GM04504 (cell line): Measurements from ENCODE around the gene TRAPPC3L.

Experiments used
- DNase-seq: peaks from one replicate; pipeline ENCODE4 v3.0.0-alpha.2; 2012; ENCODE audit warnings: low read depth

Gene TRAPPC3L

DNA sequence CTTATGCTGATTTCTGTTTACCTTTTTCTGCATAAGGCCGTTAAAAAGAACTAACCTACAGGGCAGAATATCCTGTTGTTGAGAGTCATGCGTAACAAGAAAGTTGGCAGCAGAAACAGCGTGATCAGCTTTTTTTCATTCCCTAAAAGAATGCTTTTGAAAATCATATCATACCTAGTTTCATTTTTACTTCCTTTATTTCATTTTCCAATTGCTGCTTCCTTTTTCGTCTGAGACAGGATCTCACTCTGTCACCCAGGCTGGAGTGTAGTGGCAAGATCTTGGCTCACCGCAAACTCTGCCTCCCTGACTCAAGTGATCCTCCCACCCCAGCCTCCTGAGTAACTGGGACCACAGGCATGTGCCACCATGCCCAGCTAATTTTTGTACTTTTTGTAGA, 80.2 kb downstream of the TRAPPC3L start:
- DNase-seq: no peak

DNA sequence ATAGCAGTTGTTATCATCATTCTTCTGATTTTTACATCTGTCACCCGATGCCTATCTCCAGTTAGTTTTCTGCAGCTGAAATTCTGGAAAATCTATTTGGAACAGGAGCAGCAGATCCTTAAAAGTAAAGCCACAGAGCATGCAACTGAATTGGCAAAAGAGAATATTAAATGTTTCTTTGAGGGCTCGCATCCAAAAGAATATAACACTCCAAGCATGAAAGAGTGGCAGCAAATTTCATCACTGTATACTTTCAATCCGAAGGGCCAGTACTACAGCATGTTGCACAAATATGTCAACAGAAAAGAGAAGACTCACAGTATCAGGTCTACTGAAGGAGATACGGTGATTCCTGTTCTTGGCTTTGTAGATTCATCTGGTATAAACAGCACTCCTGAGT, 82.2 kb downstream of the TRAPPC3L start:
- no peak for DNase-seq

DNA sequence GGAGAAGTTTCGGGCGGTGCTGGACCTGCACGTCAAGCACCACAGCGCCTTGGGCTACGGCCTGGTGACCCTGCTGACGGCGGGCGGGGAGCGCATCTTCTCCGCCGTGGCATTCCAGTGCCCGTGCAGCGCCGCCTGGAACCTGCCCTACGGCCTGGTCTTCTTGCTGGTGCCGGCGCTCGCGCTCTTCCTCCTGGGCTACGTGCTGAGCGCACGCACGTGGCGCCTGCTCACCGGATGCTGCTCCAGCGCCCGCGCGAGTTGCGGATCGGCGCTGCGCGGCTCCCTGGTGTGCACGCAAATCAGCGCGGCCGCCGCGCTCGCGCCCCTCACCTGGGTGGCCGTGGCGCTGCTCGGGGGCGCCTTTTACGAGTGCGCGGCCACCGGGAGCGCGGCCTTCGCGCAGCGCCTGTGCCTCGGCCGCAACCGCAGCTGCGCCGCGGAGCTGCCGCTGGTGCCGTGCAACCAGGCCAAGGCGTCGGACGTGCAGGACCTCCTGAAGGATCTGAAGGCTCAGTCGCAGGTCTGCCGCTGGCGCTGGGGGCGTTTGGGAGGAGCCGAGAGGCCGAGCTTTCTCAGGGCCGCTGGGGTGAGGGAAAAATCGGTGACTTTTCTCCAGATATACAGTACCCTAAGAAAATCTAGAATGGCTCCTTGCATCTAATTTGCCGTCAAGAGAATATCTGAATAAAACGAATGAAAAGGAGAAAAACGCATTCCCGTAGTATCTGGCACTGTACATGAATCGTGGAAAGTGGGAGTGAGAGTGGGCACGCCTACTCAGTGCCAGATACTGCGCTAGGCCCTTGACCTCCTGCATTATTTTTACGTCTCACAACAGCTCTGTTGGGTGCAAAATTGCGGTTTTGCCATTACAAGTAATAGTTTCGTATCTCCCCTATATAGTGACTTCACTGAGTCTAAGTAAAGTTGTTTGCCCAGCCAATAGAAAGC, 83.3 kb downstream of the TRAPPC3L start:
- DNase-seq: peak; percentile 23

DNA sequence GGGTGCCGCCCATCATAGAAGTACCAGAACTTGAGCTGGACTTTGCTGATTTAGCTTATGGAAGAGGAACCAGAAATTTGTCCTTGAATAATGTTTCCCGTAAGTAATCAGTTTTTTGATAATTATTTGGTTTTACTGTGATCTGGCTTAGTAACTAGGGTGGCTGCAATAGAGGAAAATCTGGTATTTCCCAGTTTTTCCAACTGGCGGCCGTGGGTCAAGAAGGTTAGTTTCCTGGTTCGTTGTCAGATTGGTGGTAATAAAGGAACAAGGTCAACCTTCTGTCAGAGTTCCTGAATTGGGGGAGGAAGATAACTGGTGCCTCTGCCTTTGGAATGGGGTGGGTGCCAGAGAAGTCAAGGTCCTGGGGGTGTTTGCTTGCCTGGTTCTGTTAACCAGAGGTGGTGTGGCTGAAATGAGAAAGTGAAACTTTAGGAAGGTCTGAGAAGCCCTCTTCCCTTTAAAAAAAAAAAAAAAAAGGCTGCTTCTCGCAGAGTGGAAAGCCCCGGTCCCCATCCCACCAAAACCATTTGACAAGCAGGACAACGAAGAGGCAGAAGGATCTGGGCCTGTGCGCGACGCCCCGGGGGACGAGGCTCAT, 84.1 kb downstream of the TRAPPC3L start, which contains the start of gene CALHM6:
TSS of gene CALHM6 (plus strand) at position 45 of the 601 bp plus-strand sequence. CDS start at position 600, 555 bp downstream.
- DNase-seq: no peak

DNA sequence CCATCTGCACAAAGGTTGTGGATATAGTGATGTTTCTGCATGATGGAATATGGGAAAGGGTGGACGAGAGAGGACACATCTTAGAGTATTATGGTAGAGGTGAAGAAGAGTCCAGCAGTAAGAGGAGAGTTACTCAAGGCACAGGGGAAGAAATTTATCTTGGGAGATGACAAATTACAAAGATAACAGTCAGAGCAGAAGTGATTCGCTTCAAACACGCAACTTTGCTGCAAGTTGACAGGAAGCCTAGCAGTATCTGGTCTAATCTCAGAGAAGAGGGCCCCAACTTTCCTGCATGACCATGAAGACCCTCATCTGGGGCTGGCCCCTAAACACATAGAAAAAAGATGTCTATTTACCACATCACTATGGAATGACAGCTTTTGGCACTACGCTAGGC, 85.6 kb downstream of the TRAPPC3L start:
- DNase-seq: no peak

DNA sequence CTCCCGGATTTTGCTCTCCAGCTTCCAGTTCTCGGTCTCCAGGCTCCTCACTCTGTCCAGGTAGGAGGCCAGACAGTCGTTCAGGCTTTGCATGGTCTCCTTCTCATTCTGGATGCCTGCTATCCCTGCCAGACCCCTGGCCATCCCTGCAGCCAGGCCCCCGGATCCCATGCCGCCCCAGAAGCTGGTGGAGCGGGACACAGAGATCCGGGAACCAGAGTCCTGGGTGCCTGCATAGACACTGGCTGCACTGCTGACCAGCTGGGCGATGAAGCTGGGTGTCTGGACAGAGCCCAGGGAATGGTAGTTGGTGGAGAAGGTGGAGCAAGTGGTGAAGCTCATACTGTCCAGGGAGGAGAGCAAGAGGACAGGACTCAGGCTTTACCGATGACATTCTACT, 87.2 kb downstream of the TRAPPC3L start:
- DNase-seq: no peak

DNA sequence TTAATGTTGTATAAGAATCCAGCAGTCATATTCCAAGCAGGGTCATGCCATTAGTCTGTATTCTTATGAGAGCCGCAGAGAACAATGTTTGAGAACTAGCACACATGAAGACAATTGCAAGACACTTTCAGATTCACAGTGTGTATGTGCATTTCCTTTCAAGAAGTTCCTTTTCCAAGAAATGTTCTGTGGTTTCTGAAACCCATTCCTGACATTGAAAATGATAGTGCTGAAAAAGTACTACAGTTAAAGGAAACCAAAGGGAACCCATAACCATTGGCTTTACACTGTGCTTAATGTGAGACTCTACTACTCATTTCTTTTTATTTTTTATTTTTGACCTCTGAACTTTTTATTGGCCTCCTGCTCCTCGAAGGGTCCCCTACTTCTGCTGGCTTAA, 88.6 kb downstream of the TRAPPC3L start:
- DNase-seq: no peak

DNA sequence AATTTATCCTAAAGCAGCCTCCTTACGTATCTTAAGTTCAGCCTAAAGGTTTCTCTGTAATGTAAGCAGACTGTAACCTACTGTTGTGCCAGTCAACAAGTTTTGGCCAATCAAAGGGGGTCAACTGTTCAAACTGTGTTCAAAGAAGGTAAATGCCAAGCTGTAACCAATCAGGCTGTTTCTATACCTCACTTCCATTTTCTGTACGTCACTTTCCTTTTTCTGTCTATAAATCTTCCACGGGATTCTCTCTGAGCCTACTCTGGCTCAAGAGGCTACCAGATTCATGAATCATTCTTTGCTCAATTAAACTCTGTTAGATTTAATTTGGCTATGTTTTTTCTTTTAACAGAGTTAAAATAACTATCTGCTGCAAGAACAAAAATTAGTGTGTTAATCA, 89.4 kb downstream of the TRAPPC3L start:
- DNase-seq: no peak

DNA sequence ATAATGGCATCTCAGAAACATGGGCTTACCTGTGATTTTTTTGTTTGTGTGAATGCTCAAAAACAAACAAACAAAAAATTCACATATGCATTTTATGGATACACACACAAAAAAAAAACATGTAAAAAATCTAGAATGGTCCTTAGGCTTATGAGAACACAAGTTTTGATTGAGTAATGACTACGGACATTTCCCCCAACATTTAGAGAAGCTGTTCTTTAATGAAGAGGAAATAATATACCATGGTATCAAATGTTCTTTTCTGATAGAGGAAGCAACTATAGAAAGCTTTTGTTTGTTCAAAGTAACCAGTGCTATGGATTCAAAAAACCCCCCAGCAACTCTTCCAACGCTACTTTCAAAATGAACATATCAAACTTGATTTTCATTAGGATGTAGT, 93.0 kb downstream of the TRAPPC3L start:
- no peak for DNase-seq

DNA sequence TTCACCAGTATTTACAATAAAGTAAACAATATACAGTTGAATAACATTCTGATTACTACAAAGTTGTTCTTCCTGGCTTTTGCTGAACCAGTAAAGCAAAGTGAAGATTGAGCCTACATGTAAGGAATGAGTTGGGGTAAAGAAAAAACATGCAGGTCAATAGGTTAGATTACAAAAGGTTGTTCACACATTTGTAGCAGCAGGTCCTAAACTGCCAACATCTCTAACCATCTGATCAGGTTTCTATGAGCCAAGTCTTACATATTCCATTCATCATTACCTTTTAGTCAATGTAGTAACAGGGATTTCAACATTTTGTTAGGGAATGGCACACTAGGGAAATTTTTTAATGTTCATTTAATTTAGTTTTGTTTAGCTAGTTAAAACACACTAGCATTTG, 93.6 kb downstream of the TRAPPC3L start:
- no peak for DNase-seq

DNA sequence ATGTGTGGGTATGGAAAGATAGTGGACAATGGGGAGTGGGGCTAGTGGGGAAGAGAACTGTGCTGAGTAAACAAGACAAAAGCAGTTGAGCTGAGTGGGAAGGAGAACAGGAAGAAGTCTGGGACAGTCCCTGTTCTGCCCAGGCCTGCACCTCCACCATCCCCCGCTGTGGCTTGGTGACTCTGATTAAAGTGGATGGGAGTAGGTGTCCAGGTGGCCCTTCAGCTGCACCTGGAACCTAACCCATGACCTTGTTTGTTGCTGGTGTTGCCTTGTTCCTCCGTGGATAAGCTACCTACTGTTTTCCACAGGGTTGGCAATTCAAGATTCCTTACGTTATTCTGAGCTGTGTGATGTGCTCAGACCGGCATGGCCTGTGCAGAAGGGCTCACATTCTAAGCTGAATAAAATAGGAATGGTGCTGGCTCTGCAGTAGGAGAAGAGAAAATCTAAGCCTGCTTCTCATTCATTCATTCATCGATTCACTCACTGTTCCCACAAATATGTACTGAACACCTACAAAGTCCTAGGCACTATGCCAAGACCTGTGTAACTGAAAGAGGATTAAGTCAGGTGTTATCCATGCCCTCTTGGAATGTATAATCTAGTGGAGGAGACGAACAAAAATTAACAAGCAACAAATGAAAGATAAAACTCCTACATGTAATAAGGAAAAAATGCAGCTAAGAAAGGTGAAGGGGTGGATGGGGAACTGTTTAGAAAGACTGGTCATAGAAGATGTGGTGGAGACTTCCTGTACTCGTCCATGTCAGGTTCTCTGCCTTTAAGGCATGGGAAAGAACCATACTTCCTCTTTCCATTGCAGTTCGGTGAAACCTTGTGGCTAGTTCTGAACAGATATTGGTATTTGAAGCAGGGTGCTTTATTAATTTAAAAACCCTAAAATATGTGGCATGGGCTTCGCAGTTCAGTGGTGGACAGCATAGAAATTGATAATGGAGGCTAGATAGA, 94.4 kb downstream of the TRAPPC3L start:
- no peak for DNase-seq

DNA sequence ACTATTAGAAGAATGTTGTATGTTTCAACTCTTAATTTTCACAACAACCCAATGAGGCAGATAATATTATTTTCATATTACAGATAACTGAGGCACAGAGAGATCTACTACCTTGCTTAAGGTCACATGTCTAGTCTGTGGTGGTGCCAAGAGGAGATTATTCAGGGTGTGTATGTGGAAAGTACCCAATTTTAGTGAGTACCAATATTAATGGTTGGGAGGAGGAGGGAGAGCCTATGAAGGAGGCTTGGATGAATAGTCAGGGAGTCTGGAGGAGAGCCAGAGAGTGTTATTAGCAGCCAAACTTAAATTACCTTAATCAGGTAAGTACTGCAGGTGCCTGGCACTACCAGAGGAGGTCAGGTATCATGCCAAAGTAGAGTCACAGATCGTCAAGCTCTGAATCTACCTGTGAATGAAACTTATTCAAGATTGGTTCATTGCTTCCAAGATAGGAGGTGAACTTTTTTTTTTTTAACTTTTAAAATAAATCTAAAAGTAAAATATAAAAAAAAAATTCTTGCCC, 95.2 kb downstream of the TRAPPC3L start:
- DNase-seq: no peak

DNA sequence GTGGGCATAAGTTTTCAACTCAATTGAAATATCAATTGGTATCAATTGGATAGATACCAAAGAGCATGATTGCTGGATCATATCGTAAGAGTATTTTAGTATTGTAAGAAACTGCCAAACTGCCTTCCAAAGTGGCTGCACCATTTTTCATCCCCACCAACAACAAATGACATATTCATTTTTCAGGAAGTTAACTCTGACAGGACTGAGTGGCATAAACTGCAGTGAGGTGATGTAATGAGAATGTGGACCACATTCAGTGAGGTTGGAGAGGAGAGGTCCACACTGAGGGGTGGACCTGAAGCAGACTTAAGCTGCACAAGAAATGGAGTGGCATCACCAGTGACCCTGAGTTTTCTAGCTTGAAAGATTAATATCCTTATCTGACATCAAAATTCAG, 95.9 kb downstream of the TRAPPC3L start:
- DNase-seq: no peak

DNA sequence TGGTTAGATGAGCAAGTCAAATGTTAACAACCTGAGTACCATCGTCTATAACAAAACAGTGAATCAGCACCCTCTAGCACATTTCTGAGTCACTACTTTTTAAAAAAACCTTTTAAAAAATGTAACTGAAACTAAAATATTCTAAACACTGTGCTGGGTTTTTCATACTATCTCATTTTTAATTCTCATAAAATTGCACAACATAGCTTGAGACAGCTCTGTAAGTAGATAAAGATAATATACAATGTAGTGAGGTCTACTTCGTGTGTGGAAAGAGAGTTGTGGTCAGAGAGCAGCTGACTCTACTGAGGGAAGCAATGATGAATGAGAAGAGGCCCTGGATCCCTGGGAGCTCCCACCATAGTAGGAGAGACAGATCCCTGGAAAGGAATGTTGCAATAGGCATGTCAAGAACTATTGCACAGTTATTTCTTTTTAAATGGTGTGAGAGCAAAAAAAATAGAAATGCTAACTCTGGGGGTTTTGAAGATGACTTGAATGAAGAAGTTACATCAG, 97.9 kb downstream of the TRAPPC3L start:
- peak; percentile 94 for DNase-seq

DNA sequence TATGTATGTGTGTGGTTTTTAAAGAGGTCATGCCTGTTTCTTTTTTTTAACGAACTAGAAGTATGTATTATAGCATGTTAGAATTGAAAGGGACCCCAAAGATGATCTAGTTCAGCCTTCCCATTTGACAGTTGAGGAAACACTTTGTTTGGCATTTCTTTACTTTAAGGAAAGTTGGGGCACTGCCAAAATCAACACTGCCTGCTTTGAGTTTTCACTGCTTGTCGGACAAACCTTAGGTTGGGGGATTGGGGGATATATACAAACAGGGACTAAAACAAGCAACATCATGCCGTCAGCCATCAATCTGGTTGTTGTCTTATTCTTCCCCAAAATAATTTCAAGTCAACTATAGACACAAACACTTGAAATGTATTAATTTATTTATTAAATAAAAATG, 98.4 kb downstream of the TRAPPC3L start:
- DNase-seq: no peak

DNA sequence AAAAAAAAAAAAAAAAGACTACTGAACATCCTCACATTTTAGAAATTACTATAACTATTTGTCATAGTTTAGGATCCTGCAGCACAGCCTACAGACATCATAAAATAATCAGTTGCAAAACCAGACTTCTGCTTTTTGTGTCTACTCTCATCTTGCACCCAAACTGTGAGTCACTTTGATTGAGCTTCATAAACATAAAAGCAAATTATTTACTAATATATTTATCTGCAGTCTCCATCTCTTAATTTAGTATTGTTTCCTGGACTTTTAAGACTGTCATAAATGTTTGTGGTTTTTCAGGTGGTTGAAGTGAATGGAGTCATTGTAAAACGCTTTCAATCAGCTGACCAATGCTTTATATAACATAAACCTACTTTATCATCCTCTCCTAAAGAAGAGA, 99.1 kb downstream of the TRAPPC3L start:
- DNase-seq: no peak

DNA sequence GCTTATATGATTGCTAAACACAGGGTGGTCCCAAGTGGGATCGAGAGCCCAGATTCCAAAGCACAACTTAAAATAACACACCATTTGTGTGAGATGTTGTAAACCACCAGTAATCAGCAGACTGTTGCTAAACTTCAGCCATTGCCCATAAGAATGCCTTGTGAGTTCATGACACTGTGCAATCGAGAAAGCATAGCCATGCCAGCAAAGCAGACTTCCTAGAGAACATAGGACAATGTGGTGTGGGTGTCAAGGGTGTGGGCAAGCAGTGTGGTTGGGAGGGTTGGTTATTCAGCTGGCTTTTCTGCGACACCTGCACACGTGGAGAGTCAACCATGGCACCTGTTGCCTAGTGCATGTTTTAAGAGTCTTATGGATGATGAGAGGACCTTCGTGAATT, 100.4 kb downstream of the TRAPPC3L start:
- no peak for DNase-seq
